ENCODE results near the gene SLX9.

GRCh38 chr21:44899768-44900558 lies 39.9 kb upstream of the SLX9 start:
- TF ChIP-seq ZNF274 (IDR thresholded peaks at IDR 0.05; ENCODE audit: low read depth, low read length) (no peak), YY1 (IDR thresholded peaks at IDR 0.05; ENCODE audit: insufficient read depth, insufficient read length) (no peak), SUZ12 (IDR thresholded peaks at IDR 0.05; ENCODE audit: extremely low read depth, insufficient read depth, insufficient read length) (no peak)

Measured in NT2/D1 (cell line).